AG04450 (cell line): ENCODE measurements around the gene SPP2. TPM values are rescaled to one million over a fixed set of nuclear protein-coding genes. Genes with fewer than 3 reads are reported as not detected.

Experiments used
- CTCF ChIA-PET: fragments of 300-600, 350-600 bp; formaldehyde crosslinking; extraction: SDS; loops from one replicate; lab custom pipeline; 2022; ENCODE audit warnings: antibody characterized with exemption, inconsistent platforms; lab: Charles Lee
- POLR2A ChIA-PET: fragments of 350-600 bp; formaldehyde crosslinking; extraction: SDS; loops from one replicate; lab custom pipeline; 2021; ENCODE audit warnings: antibody characterized with exemption, inconsistent platforms; lab: Yijun Ruan, JAX
- DNase-seq: peaks from one replicate; pipeline ENCODE4 v3.0.0-alpha.2; 2011; ENCODE audit warnings: low read depth, low spot score
- H3K27ac ChIP-seq: one replicate; pipeline ENCODE4 v1.5.1; 2012; ENCODE audit warnings: low read depth, low read length, control low read depth
- H3K27me3 ChIP-seq: one replicate; pipeline ENCODE4 v1.6.0; 2012; ENCODE audit warnings: low read length; ENCODE audit not compliant: control insufficient read depth, insufficient read depth
- H3K4me3 ChIP-seq: 2 replicates; pipeline ENCODE4 v1.5.1; 2011; ENCODE audit warnings: mild to moderate bottlenecking, low read depth, low read length, control low read depth
- H3K9me3 ChIP-seq: 2 replicates; pipeline ENCODE4 v1.5.1; 2012; ENCODE audit warnings: low read length; ENCODE audit not compliant: control insufficient read depth, insufficient read depth
- CTCF ChIP-seq: IDR thresholded peaks from 2 replicates; pipeline ENCODE4 v1.5.1; 2011; ENCODE audit warnings: low read depth, low read length, control low read depth, inconsistent platforms
- polyA plus RNA-seq: library from polyadenylated mRNA; depleted of rRNA; stranded (reverse); fragments of >200 nt; gene quantifications from 2 replicates; pipeline ENCODE4 v1.2.3, GENCODE V29; 2011

Gene SPP2
- polyA plus RNA-seq, 1 experiment, result not detected

- H3K27me3 ChIP-seq, result peaks cover 2% of the 10 kb centered on the region
- POLR2A ChIA-PET, result no interaction called here
- no peak for TF ChIP-seq CTCF
These were observed 30.2 kb upstream of the SPP2 start for GRCh38 chr2:234020332-234020731.

GRCh38 chr2:234022424-234022823 lies 28.1 kb upstream of the SPP2 start:
- DNase-seq, result no peak
- POLR2A ChIA-PET, result no interaction called here
- CTCF ChIA-PET, result no interaction called here
- Histone ChIP-seq H3K9me3 (peaks cover 9% of the 10 kb centered on the region), H3K27ac (no peak overlapping the region), H3K4me3 (no peak overlapping the region), H3K27me3 (no peaks in the 10 kb centered on the region)
- TF ChIP-seq CTCF, result no peak

More at GRCh38 chr2:234020332-234020731, 30.2 kb upstream of the SPP2 start:
- Histone ChIP-seq H3K27ac (no peak overlapping the region), H3K9me3 (peaks cover 9% of the 10 kb centered on the region), H3K4me3 (no peak overlapping the region)
- DNase-seq, result no peak
- CTCF ChIA-PET, result no interaction called here

DNA sequence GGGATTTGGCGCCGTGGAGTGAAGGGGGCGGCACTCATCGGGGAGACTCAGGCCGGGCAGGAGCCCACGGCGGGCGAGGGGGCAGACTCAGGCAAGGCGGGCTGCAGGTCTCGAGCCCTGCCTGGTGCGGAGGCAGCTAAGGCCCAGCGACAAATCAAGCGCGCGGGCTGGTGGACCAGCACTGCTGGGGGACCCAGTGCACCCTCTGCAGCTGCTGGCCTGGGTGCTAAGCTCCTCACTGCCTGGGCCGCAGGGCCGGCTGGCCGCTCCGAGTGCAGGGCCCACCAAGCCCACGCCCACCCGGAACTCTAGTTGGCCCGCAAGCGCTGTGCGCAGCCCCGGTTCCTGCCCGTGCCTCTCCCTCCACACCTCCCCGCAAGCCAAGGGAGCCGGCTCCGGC lies 26.2 kb upstream of the SPP2 start:
- POLR2A ChIA-PET, result no interaction called here
- no peak for DNase-seq
- peaks cover 9% of the 10 kb centered on the region for H3K9me3 ChIP-seq
- no peak overlapping the region for H3K4me3 ChIP-seq
- CTCF ChIA-PET, result interaction anchor here (1.4 kb wide), 1 partner anchor 521 kb away, joined by 5 read pairs; no protein-coding TSS in a partner anchor
- TF ChIP-seq CTCF, result no peak
- H3K27ac ChIP-seq, result no peak overlapping the region
- H3K27me3 ChIP-seq, result no peaks in the 10 kb centered on the region

DNA sequence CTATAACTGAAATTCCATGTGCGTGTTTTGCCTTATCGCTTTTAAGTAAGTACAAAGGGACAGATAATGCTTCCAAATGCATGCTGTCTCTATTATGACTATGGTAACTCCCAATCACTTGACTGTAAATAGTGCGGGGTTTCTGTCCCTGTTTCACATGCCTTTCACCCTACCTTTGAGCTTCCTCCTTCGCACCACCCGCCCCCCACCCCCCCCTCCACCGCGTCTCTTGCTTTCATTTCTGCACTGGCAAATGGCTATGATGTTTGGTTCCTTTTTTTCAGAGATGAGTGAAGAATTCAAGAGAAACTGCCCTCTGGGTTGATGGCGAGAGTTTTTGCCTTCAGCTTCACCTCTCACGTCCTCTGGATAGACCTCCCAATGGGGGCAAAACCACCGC lies 25.0 kb upstream of the SPP2 start:
- no peak for DNase-seq
- H3K9me3 ChIP-seq, result peaks cover 9% of the 10 kb centered on the region
- ChIA-PET CTCF (interaction anchor here (0.9 to 1.4 kb wide), 2 partner anchors 475 to 520 kb away, joined by 3 to 5 read pairs; no protein-coding TSS in a partner anchor), POLR2A (no interaction called here)
- H3K4me3 ChIP-seq, result peak overlapping the region; percentile 36
- no peak for TF ChIP-seq CTCF
- H3K27ac ChIP-seq, result no peak overlapping the region
- H3K27me3 ChIP-seq, result no peaks in the 10 kb centered on the region

DNA sequence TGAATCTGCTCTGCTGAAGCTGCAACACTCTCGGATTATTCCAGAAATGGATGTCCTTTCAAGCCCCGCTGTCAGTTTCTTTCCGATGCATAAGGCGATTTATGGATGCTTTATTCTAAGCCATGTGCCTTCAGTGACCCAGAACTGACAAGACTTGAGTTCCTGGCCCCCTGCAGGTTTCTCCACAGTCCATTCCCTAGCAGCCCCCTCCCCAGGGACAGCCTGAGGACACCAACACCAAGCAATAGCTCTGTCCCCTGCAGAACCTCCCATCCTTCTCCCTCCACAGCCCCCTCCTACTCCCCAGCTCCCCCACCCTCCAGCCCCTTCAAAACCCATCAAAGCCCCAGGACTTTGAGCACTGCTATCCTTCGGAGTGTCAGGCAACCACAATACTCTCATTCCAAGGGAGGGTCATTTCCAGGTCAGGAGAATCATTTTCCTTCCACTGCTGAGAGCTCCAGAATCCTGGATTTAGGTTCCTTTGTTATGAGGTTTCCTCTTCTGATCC lies 24.6 kb upstream of the SPP2 start:
- CTCF ChIA-PET, result no interaction called here

More for the DNA sequence above, 24.6 kb upstream of the SPP2 start:
- no peak for DNase-seq
- POLR2A ChIA-PET, result no interaction called here
- Histone ChIP-seq H3K27me3 (no peaks in the 10 kb centered on the region), H3K4me3 (peak overlapping the region; percentile 36), H3K9me3 (peaks cover 9% of the 10 kb centered on the region), H3K27ac (no peak overlapping the region)
- no peak for TF ChIP-seq CTCF
